ENCODE results near the gene DAB1. TPM values are rescaled to one million over a fixed set of nuclear protein-coding genes. Genes with fewer than 3 reads are reported as not detected.
"Not testable (repeated sequence)": the region's sequence is repeated elsewhere in the genome, so short reads cannot be mapped to it uniquely, and the experiment has no call there.

DAB1 gene
- total RNA-seq, 1 experiment from 2014 or later = not detected

GRCh38 chr1:57124768-57125446 is 299.0 kb downstream of the DAB1 start:
- DNase-seq (ENCODE audit: low read depth) = no peak

DNA sequence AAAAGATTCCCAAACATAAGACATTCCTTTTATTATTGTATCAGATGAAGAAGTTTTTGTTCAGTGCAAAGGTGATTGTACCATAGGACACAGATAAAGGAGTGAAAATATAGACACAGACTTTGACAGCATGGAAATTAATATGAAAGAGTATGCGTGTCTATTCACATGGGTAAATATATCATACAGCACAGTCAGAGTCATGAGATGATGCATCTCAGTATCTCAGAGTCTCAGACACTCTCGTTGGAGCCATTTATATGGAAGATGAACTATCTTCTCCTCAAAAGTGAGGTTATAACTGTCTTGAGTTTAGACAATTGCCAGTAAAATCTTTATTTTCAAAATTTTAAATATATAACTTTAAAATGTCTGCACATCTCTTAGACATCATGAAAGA is 299.7 kb downstream of the DAB1 start:
- no peak for DNase-seq (ENCODE audit: low read depth)

GRCh38 chr1:57122031-57122430 is 301.8 kb downstream of the DAB1 start:
- DNase-seq (ENCODE audit: low read depth) = no peak

- DNase-seq (ENCODE audit: low read depth) = no peak
These were observed 304.8 kb downstream of the DAB1 start for GRCh38 chr1:57118948-57119603.

DNA sequence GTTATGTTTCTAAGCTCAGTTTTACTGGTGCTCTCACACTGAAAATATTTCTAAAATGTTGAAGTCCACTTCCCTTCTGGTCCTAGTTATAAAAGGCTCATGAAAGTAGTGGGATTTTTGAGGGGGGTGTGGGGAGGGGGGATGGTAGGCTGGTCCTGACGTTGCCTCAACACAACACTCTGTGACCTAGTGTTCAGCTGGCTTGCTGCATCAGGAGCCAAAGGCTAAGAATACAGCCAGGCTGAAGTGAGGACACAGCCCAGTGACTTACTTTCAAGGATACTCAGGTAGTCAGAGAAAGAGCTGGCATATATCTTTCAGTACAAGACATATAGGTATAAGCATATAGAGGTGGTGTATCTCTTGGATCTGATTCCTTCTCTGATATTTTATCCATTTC is 306.1 kb downstream of the DAB1 start:
- DNase-seq (ENCODE audit: low read depth) = no peak

- DNase-seq (ENCODE audit: low read depth) = no peak
These were observed 307.0 kb downstream of the DAB1 start for GRCh38 chr1:57116871-57117270.

- no peak for DNase-seq (ENCODE audit: low read depth)
These were observed 308.7 kb downstream of the DAB1 start for GRCh38 chr1:57115030-57115614.

DNA sequence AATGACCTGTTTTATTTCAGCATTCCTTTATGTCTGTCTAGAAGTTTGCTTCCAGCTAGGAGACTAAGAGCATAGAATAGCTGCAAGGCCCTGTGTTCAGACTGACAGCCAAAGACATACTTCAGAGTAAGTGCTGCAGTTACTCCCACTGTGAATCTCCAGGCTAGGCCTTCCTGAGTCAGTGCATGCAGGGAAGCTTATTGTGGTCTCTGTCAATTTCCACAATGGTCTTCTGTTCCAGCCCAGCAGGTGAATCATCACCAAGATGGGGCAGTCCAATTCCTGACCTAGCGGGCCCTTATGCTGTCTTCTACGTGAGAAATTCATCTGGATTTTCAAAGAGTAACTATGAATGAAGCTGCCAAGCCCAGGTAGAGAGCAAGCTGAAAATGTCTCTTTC is 311.7 kb downstream of the DAB1 start:
- DNase-seq (ENCODE audit: low read depth) = no peak

GRCh38 chr1:57111175-57111574 is 312.7 kb downstream of the DAB1 start:
- DNase-seq (ENCODE audit: low read depth) = no peak

DNA sequence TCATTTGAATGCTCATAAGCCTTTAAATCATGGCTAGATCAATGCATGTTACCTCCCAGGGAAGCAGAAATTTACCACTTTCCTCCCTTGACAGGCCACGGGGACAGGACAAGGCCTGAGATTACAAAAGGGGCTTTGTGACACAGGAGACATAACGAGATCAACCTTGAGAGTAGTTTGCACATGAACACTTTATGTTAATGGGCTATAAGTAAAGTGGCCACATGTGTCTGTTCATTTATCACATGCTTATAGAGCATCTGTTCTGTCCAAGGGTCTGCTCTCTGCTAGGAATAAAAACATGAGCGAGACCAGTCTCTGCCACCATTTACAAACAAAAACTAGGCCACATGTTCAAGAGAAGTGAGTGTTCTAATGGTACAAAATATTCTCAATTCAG is 314.0 kb downstream of the DAB1 start:
- DNase-seq (ENCODE audit: low read depth) = no peak

GRCh38 chr1:57109247-57109646 is 314.6 kb downstream of the DAB1 start:
- DNase-seq (ENCODE audit: low read depth) = no peak

DNA sequence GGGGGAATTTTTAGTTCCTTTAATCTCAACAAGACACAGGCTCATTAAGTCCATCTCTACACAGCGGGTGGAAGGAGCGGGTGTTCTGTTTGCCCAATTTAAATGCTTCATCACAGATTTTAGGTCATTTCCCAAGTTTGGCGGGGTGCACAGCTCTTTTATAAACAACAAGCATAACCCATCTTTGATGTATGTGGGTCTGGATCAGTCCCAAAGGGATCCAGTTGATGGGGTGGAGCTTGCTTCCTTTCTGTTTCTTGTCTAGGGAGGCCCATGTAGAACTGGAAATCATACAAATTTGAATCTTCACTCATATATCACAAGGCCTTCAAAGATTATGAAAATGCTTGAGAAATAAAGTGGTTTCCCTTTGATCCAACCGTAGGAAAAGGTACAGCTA is 317.6 kb downstream of the DAB1 start:
- DNase-seq (ENCODE audit: low read depth) = no peak

GRCh38 chr1:57102561-57103326 is 321.1 kb downstream of the DAB1 start:
- DNase-seq (ENCODE audit: low read depth) = no peak

DNA sequence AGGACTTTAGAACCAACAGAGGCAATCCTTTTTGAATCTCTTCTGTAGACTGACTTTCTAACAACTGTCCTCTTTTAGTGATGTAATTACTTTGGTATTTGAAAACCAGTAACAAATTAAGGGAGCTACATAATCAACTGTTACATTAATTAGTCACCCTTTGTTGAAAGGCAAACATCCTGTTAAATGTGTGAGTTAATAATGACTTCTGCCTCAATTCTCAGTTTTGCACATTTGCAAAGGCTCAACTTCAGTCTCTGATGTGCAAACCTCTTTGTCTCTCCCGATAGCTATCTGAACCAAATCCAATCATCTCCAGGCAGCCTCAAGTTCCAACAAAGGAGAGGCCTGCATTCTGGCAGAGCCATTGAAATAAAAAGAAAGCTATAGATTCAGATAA is 322.7 kb downstream of the DAB1 start:
- no peak for DNase-seq (ENCODE audit: low read depth)

DNA sequence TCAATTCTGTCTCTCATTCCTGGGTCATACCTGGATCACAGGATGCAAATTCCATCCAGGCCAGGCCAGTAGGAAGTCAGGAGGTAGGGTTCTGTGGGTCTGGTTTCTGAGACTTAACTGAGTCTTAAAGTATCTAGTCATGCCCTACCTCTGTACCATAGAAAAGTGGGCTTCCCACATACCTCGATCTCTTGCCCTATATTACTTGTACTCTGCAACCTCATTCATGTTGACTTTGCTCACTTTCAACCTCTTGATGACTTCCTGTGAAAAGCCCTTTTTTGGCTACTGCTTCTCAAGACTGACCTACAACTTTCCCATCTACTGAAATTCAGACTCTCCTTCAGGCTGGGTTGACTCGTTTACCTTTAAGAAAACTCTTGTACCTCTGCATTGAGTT is 329.1 kb downstream of the DAB1 start:
- no peak for DNase-seq (ENCODE audit: low read depth)

- DNase-seq (ENCODE audit: low read depth) = no peak
These were observed 330.7 kb downstream of the DAB1 start for GRCh38 chr1:57093122-57093521.

- DNase-seq (ENCODE audit: low read depth) = no peak
These were observed 332.2 kb downstream of the DAB1 start for GRCh38 chr1:57091642-57092041.

- DNase-seq (ENCODE audit: low read depth) = no peak
These were observed 334.0 kb downstream of the DAB1 start for GRCh38 chr1:57089855-57090254.

- no peak for DNase-seq (ENCODE audit: low read depth)
These were observed 334.6 kb downstream of the DAB1 start for GRCh38 chr1:57089221-57089620.

- DNase-seq (ENCODE audit: low read depth) = no peak
These were observed 335.2 kb downstream of the DAB1 start for GRCh38 chr1:57088653-57089052.

GRCh38 chr1:57087660-57088059 is 336.2 kb downstream of the DAB1 start:
- DNase-seq (ENCODE audit: low read depth) = not testable (repeated sequence)

DNA sequence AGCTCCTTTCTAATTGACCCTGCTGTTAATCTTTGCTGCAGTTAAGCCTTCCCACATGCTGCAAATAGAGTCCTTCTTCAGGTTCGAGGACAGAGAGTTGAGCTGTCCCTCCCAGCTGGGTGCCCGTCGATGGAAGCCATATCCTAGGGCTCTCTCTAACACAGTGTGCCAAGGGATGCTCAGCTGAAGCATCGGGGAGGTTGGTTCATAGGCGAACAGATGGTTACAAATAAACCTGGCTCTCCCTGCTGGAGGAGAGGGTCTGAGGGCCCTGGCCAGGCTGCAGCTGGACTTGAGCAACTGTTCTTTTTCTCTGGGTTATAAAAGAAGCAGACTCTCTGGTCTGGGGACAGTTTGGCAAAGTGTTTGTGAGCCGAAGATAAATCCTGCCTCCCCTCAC is 337.7 kb downstream of the DAB1 start:
- DNase-seq (ENCODE audit: low read depth) = no peak
